Glutamatergic neuron (in vitro differentiated cells): Measurements from ENCODE around the gene ALX3. TPM values are rescaled to one million over a fixed set of nuclear protein-coding genes. Genes with fewer than 3 reads are reported as not detected.

Experiments
- DNase-seq: peaks from one replicate; pipeline ENCODE4 v3.0.0; 2022
- H3K27ac Mint-ChIP-seq: one replicate; pipeline ENCODE4 v1.8.0; 2020; ENCODE audit warnings: mild to moderate bottlenecking, mixed read lengths, inconsistent platforms; ENCODE audit not compliant: unreplicated experiment
- H3K27me3 Mint-ChIP-seq: one replicate; pipeline ENCODE4 v1.8.0; 2020; ENCODE audit warnings: mild to moderate bottlenecking, moderate library complexity, mixed read lengths, inconsistent platforms; ENCODE audit not compliant: unreplicated experiment
- H3K36me3 Mint-ChIP-seq: one replicate; pipeline ENCODE4 v1.8.0; 2020; ENCODE audit warnings: mild to moderate bottlenecking, mixed read lengths, inconsistent platforms; ENCODE audit not compliant: unreplicated experiment
- H3K4me1 Mint-ChIP-seq: one replicate; pipeline ENCODE4 v1.8.0; 2020; ENCODE audit warnings: mild to moderate bottlenecking, low read depth, mixed read lengths, inconsistent platforms; ENCODE audit not compliant: unreplicated experiment
- H3K4me3 Mint-ChIP-seq: one replicate; pipeline ENCODE4 v1.8.0; 2020; ENCODE audit warnings: mild to moderate bottlenecking, mixed read lengths, inconsistent platforms; ENCODE audit not compliant: unreplicated experiment
- H3K9me3 Mint-ChIP-seq: one replicate; pipeline ENCODE4 v1.8.0; 2020; ENCODE audit warnings: mild to moderate bottlenecking, moderate library complexity, mixed read lengths, inconsistent platforms; ENCODE audit not compliant: unreplicated experiment
- CTCF ChIP-seq: fragments of 200-600 bp; sonication (generic); IDR thresholded peaks from one replicate; pipeline ENCODE4 v1.5.0; 2021; ENCODE audit not compliant: partially characterized antibody, unreplicated experiment
- total RNA-seq: library from RNA; stranded (reverse); fragmentation: NEBNext Ultra II Directional; extraction: Animal tissue kit (Norgen Biotek cat#: 25700); gene quantifications from one replicate; pipeline ENCODE4 v1.2.1, GENCODE V29; 2021; ENCODE audit not compliant: unreplicated experiment

Gene ALX3
- total RNA-seq, 1 donor from 2014 or later, result not detected

- TF ChIP-seq CTCF, result peak; percentile 77
- no peak overlapping the region for H3K4me3 Mint-ChIP-seq
- peaks cover 3% of the 10 kb centered on the region for H3K9me3 Mint-ChIP-seq
- H3K4me1 Mint-ChIP-seq, result peaks cover 10% of the 10 kb centered on the region
- no peaks in the 10 kb centered on the region for H3K36me3 Mint-ChIP-seq
- no peak overlapping the region for H3K27ac Mint-ChIP-seq
- DNase-seq, result peak; percentile 80
- peaks cover 9% of the 10 kb centered on the region for H3K27me3 Mint-ChIP-seq
Observed at GRCh38 chr1:110106013-110106941, 35.8 kb upstream of the ALX3 start.

GRCh38 chr1:110102081-110102480 is 31.6 kb upstream of the ALX3 start:
- peaks cover 11% of the 10 kb centered on the region for H3K27me3 Mint-ChIP-seq
- H3K4me1 Mint-ChIP-seq, result peaks cover 3% of the 10 kb centered on the region
- H3K9me3 Mint-ChIP-seq, result no peaks in the 10 kb centered on the region
- no peak overlapping the region for H3K4me3 Mint-ChIP-seq
- no peak for TF ChIP-seq CTCF
- no peak overlapping the region for H3K27ac Mint-ChIP-seq
- DNase-seq, result no peak
- H3K36me3 Mint-ChIP-seq, result no peaks in the 10 kb centered on the region

- TF ChIP-seq CTCF, result no peak
- DNase-seq, result no peak
- Mint-ChIP-seq H3K36me3 (no peaks in the 10 kb centered on the region), H3K27ac (no peak overlapping the region), H3K4me3 (no peak overlapping the region), H3K27me3 (peaks cover 9% of the 10 kb centered on the region), H3K9me3 (no peaks in the 10 kb centered on the region), H3K4me1 (no peaks in the 10 kb centered on the region)
Observed at GRCh38 chr1:110100335-110100734, 29.9 kb upstream of the ALX3 start.

GRCh38 chr1:110098222-110099026 is 28.0 kb upstream of the ALX3 start:
- peaks cover 5% of the 10 kb centered on the region for H3K27me3 Mint-ChIP-seq
- H3K4me1 Mint-ChIP-seq, result no peaks in the 10 kb centered on the region
- no peak overlapping the region for H3K27ac Mint-ChIP-seq

More at GRCh38 chr1:110098222-110099026, 28.0 kb upstream of the ALX3 start:
- no peaks in the 10 kb centered on the region for H3K9me3 Mint-ChIP-seq
- no peak overlapping the region for H3K4me3 Mint-ChIP-seq
- no peak for DNase-seq
- H3K36me3 Mint-ChIP-seq, result no peaks in the 10 kb centered on the region
- TF ChIP-seq CTCF, result no peak
